ENCODE measurements around the gene CHRNA7. TPM values are rescaled to one million over a fixed set of nuclear protein-coding genes. Genes with fewer than 3 reads are reported as not detected.
"Not testable (repeated sequence)": the region's sequence is repeated elsewhere in the genome, so short reads cannot be mapped to it uniquely, and the experiment has no call there.

CHRNA7 gene
- total and polyA plus RNA-seq, 10 of the 15 experiments (the other 5 are each of a cell fraction or from before 2014, with no cell fraction given), result 0.06 to 0.15 (median 0.12) TPM; not detected in 7

GRCh38 chr15:32135335-32135734, 105.0 kb downstream of the CHRNA7 start:
- Histone ChIP-seq H3K9ac (ENCODE audit: control insufficient read depth, insufficient read depth, low read length) (no peak overlapping the region), H4K20me1 (ENCODE audit: control insufficient read depth, insufficient read depth) (no peaks in the 10 kb centered on the region), H3K27ac (ENCODE audit: control insufficient read depth, insufficient read depth) (no peak overlapping the region), H3K4me3 (no peak overlapping the region), H2AFZ (ENCODE audit: control insufficient read depth, low read depth, low read length) (no peak overlapping the region), H3K4me2 (ENCODE audit: control insufficient read depth, insufficient read depth) (no peak overlapping the region), H3K79me2 (ENCODE audit: control insufficient read depth, insufficient read depth, low read length) (no peaks in the 10 kb centered on the region), H3K36me3 (ENCODE audit: control insufficient read depth in 2 of 2, insufficient read depth in 2 of 2, low read length in 1 of 2) (no peaks in the 10 kb centered on the region), H3K9me3 (replicated peaks; ENCODE audit: control insufficient read depth, insufficient read depth, low read length) (no peaks in the 10 kb centered on the region), H3K27me3 (replicated peaks in 1 of 2; ENCODE audit: control insufficient read depth in 2 of 2, insufficient read depth in 2 of 2, low read length in 1 of 2) (no peaks in the 10 kb centered on the region; a peak in 1 of 4 replicates), H3K4me1 (ENCODE audit: control insufficient read depth, insufficient read depth, low read length) (no peaks in the 10 kb centered on the region)
- ATAC-seq, result no peak
- DNase-seq (ENCODE audit: low read depth, low spot score), result no peak
- BruUV-seq (replicated peaks), result no TSS peak
- FAIRE-seq, result no peak
- CTCF ChIA-PET, result interaction anchor here (1.1 kb wide), 1 partner anchor 15 kb away, joined by 3 read pairs; no protein-coding TSS in a partner anchor
- RAD21 ChIA-PET (ENCODE audit: unreplicated experiment), result no interaction called here
- intact Hi-C loops (cut with micrococcal nuclease; ENCODE audit: unreplicated experiment), result no loop called here
- in situ Hi-C loops (cut with MboI), result loop anchor here (25.0 kb wide), 1 partner anchor 1748 kb away; the partner anchor contains the start of gene CHRFAM7A
- POLR2A ChIA-PET, result no interaction called here
- TF ChIP-seq, protein P1, sequence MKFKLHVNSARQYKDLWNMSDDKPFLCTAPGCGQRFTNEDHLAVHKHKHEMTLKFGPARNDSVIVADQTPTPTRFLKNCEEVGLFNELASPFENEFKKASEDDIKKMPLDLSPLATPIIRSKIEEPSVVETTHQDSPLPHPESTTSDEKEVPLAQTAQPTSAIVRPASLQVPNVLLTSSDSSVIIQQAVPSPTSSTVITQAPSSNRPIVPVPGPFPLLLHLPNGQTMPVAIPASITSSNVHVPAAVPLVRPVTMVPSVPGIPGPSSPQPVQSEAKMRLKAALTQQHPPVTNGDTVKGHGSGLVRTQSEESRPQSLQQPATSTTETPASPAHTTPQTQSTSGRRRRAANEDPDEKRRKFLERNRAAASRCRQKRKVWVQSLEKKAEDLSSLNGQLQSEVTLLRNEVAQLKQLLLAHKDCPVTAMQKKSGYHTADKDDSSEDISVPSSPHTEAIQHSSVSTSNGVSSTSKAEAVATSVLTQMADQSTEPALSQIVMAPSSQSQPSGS (IDR thresholded peaks at IDR 0.05; ENCODE audit: low read length), result no peak
- TF ChIP-seq, protein P2, sequence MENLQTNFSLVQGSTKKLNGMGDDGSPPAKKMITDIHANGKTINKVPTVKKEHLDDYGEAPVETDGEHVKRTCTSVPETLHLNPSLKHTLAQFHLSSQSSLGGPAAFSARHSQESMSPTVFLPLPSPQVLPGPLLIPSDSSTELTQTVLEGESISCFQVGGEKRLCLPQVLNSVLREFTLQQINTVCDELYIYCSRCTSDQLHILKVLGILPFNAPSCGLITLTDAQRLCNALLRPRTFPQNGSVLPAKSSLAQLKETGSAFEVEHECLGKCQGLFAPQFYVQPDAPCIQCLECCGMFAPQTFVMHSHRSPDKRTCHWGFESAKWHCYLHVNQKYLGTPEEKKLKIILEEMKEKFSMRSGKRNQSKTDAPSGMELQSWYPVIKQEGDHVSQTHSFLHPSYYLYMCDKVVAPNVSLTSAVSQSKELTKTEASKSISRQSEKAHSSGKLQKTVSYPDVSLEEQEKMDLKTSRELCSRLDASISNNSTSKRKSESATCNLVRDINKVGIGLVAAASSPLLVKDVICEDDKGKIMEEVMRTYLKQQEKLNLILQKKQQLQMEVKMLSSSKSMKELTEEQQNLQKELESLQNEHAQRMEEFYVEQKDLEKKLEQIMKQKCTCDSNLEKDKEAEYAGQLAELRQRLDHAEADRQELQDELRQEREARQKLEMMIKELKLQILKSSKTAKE (IDR thresholded peaks at IDR 0.05; ENCODE audit: low read depth, poor library complexity, severe bottlenecking), result no peak
- TF ChIP-seq CREB1 (IDR thresholded peaks at IDR 0.05; ENCODE audit: low read depth), result no peak
- no peak for TF ChIP-seq ETV6 (conservative IDR thresholded peaks at IDR 0.05 in 1 of 2, IDR thresholded peaks at IDR 0.05 in 1 of 2; ENCODE audit: borderline replicate concordance in 1 of 2, low read depth in 1 of 2)
- no peak for TF ChIP-seq FOS (IDR thresholded peaks at IDR 0.05; ENCODE audit: borderline replicate concordance, extremely low read depth, insufficient read length)
- no peak for TF ChIP-seq JUNB (IDR thresholded peaks at IDR 0.05)
- SMC1A ChIA-PET (ENCODE audit: uncharacterized antibody, unreplicated experiment), result no interaction called here
- 60% methylated on average over 8 of the region's 8 CpGs for WGBS (ENCODE audit: insufficient coverage, insufficient replicate concordance, low lambda C conversion rate, missing lambda C conversion rate)

GRCh38 chr15:32145512-32145911, 115.2 kb downstream of the CHRNA7 start:
- H3K36me3 ChIP-seq (ENCODE audit: control insufficient read depth in 2 of 2, insufficient read depth in 2 of 2, low read length in 1 of 2); CTCF ChIA-PET; RAD21 ChIA-PET (ENCODE audit: unreplicated experiment); H3K79me2 ChIP-seq (ENCODE audit: control insufficient read depth, insufficient read depth, low read length); H2AFZ ChIP-seq (ENCODE audit: control insufficient read depth, low read depth, low read length); FAIRE-seq; H3K27me3 ChIP-seq (replicated peaks in 1 of 2; ENCODE audit: control insufficient read depth in 2 of 2, insufficient read depth in 2 of 2, low read length in 1 of 2); H3K27ac ChIP-seq (ENCODE audit: control insufficient read depth, insufficient read depth); H3K4me1 ChIP-seq (ENCODE audit: control insufficient read depth, insufficient read depth, low read length); ATAC-seq; H3K4me3 ChIP-seq; H4K20me1 ChIP-seq (ENCODE audit: control insufficient read depth, insufficient read depth); BruUV-seq (replicated peaks); intact Hi-C loops (cut with micrococcal nuclease; ENCODE audit: unreplicated experiment); H3K9ac ChIP-seq (ENCODE audit: control insufficient read depth, insufficient read depth, low read length); H3K9me3 ChIP-seq (replicated peaks; ENCODE audit: control insufficient read depth, insufficient read depth, low read length); SMC1A ChIA-PET (ENCODE audit: uncharacterized antibody, unreplicated experiment); POLR2A ChIA-PET; DNase-seq (ENCODE audit: low read depth, low spot score); H3K4me2 ChIP-seq (ENCODE audit: control insufficient read depth, insufficient read depth): not testable (repeated sequence)
- in situ Hi-C loops (cut with MboI), result loop anchor here (25.0 kb wide), 1 partner anchor 1758 kb away; the partner anchor contains the start of gene CHRFAM7A
- 10% methylated on average over 10 of the region's 10 CpGs for WGBS (ENCODE audit: insufficient coverage, insufficient replicate concordance, low lambda C conversion rate, missing lambda C conversion rate)

All from GM12878 (cell line).